ENCODE data around the gene CDYL. TPM values are rescaled to one million over a fixed set of nuclear protein-coding genes. Genes with fewer than 3 reads are reported as not detected.
A peak's percentile ranks its signal among the peaks of the same experiment; 100 is the strongest.

The CDYL gene
- total and polyA plus RNA-seq, 12 donors: 4.1 to 39.9 (median 33.2) TPM

DNA sequence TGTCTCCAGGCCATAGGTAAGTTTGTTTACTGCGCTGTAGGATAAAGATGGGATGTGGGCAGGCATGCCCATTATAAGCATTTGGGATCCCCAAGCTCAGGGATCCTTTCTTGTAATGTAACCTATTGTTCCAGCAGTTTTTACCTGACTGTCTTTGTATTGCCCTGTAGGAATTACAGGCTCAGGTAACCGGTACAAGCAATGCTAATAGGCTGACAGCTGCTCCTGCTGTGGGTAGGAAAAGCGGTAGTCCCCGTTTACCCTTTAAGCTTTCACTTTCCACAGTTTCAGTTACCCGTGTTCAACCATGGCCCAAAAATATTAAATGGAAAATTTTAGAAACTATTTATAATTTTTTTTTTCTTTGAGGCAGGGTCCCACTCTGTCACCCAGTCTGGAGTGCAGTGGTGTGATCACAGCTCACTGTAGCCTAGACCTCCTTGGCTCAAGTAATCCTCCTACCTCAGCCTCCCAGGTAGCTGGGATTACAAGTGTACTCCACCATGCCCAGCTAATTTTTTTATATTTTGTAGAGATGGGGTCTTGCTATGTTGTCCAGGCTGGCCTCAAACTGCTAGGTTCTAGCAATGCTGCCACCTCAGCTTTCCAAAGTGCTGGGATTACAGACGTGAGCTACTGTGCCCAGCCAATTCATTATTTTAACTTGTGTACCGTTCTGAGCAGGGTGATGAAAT, 108.6 kb downstream of the CDYL start:
- Histone ChIP-seq H3K4me1 (peaks cover 0 to 28% (median 6%) of the 10 kb centered on the region in 9 donors), H3K36me3 (no peaks in the 10 kb centered on the region), H3K4me3 (no peak overlapping the region), H3K9me3 (peaks cover 0 to 7% (median 0%) of the 10 kb centered on the region in 11 donors), H3K27ac (no peak overlapping the region), H3K27me3 (no peaks in the 10 kb centered on the region)
- ATAC-seq (no peak), DNase-seq (no peak)
- TF ChIP-seq, protein P1, sequence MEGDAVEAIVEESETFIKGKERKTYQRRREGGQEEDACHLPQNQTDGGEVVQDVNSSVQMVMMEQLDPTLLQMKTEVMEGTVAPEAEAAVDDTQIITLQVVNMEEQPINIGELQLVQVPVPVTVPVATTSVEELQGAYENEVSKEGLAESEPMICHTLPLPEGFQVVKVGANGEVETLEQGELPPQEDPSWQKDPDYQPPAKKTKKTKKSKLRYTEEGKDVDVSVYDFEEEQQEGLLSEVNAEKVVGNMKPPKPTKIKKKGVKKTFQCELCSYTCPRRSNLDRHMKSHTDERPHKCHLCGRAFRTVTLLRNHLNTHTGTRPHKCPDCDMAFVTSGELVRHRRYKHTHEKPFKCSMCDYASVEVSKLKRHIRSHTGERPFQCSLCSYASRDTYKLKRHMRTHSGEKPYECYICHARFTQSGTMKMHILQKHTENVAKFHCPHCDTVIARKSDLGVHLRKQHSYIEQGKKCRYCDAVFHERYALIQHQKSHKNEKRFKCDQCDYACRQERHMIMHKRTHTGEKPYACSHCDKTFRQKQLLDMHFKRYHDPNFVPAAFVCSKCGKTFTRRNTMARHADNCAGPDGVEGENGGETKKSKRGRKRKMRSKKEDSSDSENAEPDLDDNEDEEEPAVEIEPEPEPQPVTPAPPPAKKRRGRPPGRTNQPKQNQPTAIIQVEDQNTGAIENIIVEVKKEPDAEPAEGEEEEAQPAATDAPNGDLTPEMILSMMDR (IDR thresholded peaks at IDR 0.05): no peak
- WGBS, 2 donors: 88 to 89% methylated on average over 7 of the region's 7 CpGs
- intact Hi-C loops (cut with DNase I): no loop called here

DNA sequence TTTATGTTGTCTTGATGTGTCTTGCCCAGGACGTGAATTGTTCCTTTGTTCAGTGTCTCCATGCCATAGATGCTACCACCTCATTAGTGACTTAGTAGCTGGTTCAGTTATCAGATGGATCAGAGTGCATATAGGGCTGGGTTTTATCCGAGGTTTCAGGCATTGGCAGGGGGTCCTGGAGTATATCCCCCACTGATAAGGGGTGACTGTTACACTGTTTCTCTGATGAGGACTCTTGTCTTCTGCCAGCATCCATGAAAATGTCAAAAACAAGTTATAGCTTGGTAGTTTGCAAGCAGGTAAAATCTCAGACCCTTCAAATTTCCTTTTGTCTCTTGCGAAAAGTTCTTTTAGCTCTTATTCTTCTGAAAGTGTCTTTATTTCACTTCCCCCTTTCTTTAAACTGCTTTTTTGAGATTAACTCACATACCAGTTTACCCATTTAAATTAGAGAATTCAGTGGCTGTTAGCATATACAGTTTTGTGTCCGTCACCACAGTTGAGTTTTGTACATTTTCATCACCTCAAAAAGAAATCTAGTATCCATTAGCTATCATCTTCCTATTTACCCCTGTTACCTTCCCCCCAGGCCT, 109.2 kb downstream of the CDYL start:
- no peak overlapping the region for H3K4me3 ChIP-seq
- peaks cover 0 to 30% (median 7%) of the 10 kb centered on the region in 9 donors for H3K4me1 ChIP-seq
- no peaks in the 10 kb centered on the region for H3K36me3 ChIP-seq
- DNase-seq: no peak
- intact Hi-C loops (cut with DNase I): no loop called here
- H3K27me3 ChIP-seq: no peaks in the 10 kb centered on the region
- TF ChIP-seq, protein P1 (IDR thresholded peaks at IDR 0.05): no peak
- 83% methylated on average over 4 of the region's 4 CpGs for WGBS, 2 donors
- H3K9me3 ChIP-seq: peaks cover 0 to 7% (median 0%) of the 10 kb centered on the region in 11 donors
- no peak overlapping the region for H3K27ac ChIP-seq
- no peak for ATAC-seq

DNA sequence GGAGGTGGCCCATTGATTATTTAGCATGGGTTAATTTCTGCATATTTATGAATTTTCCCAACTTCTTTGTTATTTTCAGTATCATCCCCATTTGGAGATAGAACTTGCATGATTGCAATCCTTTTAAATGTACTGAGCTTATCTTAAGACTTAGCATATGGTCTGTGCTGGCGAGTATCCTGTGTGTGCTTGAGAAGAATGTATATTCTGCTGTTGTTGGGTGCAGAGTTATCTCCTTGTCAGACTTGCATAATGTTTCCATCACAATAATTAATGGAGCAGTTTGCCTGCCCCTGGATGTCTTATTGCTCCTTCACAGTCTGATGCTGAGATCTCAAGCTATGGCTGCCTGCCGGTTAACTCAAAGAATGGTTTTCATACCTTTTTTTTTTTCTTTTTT, 112.6 kb downstream of the CDYL start:
- H3K4me1 ChIP-seq: peaks cover 0 to 24% (median 0%) of the 10 kb centered on the region in 9 donors
- no peak for ATAC-seq
- H3K36me3 ChIP-seq: peaks cover 0 to 21% (median 15%) of the 10 kb centered on the region in 9 donors
- DNase-seq: no peak
- intact Hi-C loops (cut with DNase I): no loop called here
- TF ChIP-seq, protein P1 (IDR thresholded peaks at IDR 0.05): no peak
- no peaks in the 10 kb centered on the region for H3K27me3 ChIP-seq
- WGBS, 2 donors: 93% methylated on average over 2 of the region's 2 CpGs
- H3K9me3 ChIP-seq: peaks cover 0 to 7% (median 0%) of the 10 kb centered on the region in 11 donors
- H3K4me3 ChIP-seq: no peak overlapping the region
- no peak overlapping the region for H3K27ac ChIP-seq

DNA sequence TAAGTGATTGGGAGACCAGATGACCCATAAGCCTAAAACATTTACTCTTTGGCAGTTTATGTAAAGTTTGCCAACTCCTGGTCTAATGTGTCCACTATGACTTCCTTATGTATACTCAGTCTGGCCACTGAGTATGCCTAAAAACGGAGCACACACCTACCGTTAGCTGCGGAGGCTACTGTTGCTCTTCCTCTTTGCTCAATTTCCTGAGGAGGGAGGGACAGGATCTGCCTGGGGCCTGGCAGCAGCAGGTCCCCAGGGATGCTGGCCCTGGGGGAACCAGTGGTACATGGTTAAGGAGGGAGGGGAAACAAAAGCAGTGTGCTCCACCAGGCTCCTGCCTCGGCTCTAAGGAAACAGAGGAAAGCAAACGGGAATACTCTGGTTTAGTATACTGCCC, 113.5 kb downstream of the CDYL start:
- H3K36me3 ChIP-seq: peaks cover 0 to 30% (median 22%) of the 10 kb centered on the region in 9 donors
- DNase-seq (peak in 1 of 2 donors; percentile 36), ATAC-seq (peak in 7 of 8 donors; percentile 47 to 78 (median 60))
- no peaks in the 10 kb centered on the region for H3K27me3 ChIP-seq
- peaks cover 0 to 20% (median 0%) of the 10 kb centered on the region in 9 donors for H3K4me1 ChIP-seq
- intact Hi-C loops (cut with DNase I): no loop called here
- H3K27ac ChIP-seq: no peak overlapping the region
- no peak overlapping the region for H3K4me3 ChIP-seq
- H3K9me3 ChIP-seq: peaks cover 0 to 7% (median 0%) of the 10 kb centered on the region in 11 donors
- WGBS, 2 donors: 50 to 65% methylated on average over 5 of the region's 5 CpGs
- TF ChIP-seq, protein P1 (IDR thresholded peaks at IDR 0.05): no peak

Data from heart right ventricle (tissue), 16 donors.